SK-MEL-5 (cell line): ENCODE results near the gene CREB5. TPM values are rescaled to one million over a fixed set of nuclear protein-coding genes. Genes with fewer than 3 reads are reported as not detected.

ENCODE experiments used
- DNase-seq: peaks from one replicate; pipeline ENCODE4 v3.0.0-alpha.2; 2016; ENCODE audit warnings: low read depth, low spot score
- in situ Hi-C: cut with HindIII; loops from 2 replicates; pipeline ENCODE4 v1.10.0; 2016; ENCODE audit warnings: low sequenced_read_pairs, high pct_unique_total_duplicates, low pct_unique_long_range_greater_than_20kb
- total RNA-seq: library from RNA; depleted of rRNA; stranded (reverse); fragments of >200 nt; shearing (Covaris generic); gene quantifications from 2 replicates; pipeline ENCODE4 v1.2.3, GENCODE V29; 2014

CREB5 gene
- total RNA-seq, 1 experiment from 2014 or later: 19.4 TPM

- no peak for DNase-seq
- in situ Hi-C loops: no loop called here
These were observed 209.1 kb downstream of the CREB5 start for GRCh38 chr7:28621369-28621841.

- in situ Hi-C loops: no loop called here
- peak; percentile 32 for DNase-seq
These were observed 210.9 kb downstream of the CREB5 start for GRCh38 chr7:28623105-28623730.

GRCh38 chr7:28623863-28624262 is 211.5 kb downstream of the CREB5 start:
- DNase-seq: peak; percentile 66
- in situ Hi-C loops: no loop called here

- DNase-seq: no peak
- in situ Hi-C loops: no loop called here
These were observed 213.1 kb downstream of the CREB5 start for GRCh38 chr7:28625432-28625831.

GRCh38 chr7:28626221-28626620 is 213.9 kb downstream of the CREB5 start:
- in situ Hi-C loops: no loop called here

GRCh38 chr7:28626624-28627262 is 214.4 kb downstream of the CREB5 start:
- peak; percentile 86 for DNase-seq
- in situ Hi-C loops: no loop called here

More at GRCh38 chr7:28626221-28626620, 213.9 kb downstream of the CREB5 start:
- no peak for DNase-seq

GRCh38 chr7:28627263-28627653 is 214.9 kb downstream of the CREB5 start:
- in situ Hi-C loops: no loop called here
- DNase-seq: no peak

GRCh38 chr7:28627896-28628295 is 215.6 kb downstream of the CREB5 start:
- in situ Hi-C loops: no loop called here
- DNase-seq: no peak

- DNase-seq: no peak
- in situ Hi-C loops: no loop called here
These were observed 217.0 kb downstream of the CREB5 start for GRCh38 chr7:28629216-28629842.

GRCh38 chr7:28630350-28630749 is 218.0 kb downstream of the CREB5 start:
- in situ Hi-C loops: no loop called here
- no peak for DNase-seq

GRCh38 chr7:28631995-28632394 is 219.7 kb downstream of the CREB5 start:
- DNase-seq: no peak
- in situ Hi-C loops: no loop called here

- in situ Hi-C loops: no loop called here
- no peak for DNase-seq
These were observed 226.6 kb downstream of the CREB5 start for GRCh38 chr7:28638914-28639313.

- no peak for DNase-seq
- in situ Hi-C loops: no loop called here
These were observed 227.7 kb downstream of the CREB5 start for GRCh38 chr7:28640001-28640400.

GRCh38 chr7:28641752-28642545 is 229.6 kb downstream of the CREB5 start:
- in situ Hi-C loops: no loop called here
- no peak for DNase-seq

GRCh38 chr7:28643188-28643569 is 230.9 kb downstream of the CREB5 start:
- DNase-seq: no peak
- in situ Hi-C loops: no loop called here

GRCh38 chr7:28643584-28644340 is 231.4 kb downstream of the CREB5 start:
- in situ Hi-C loops: no loop called here

GRCh38 chr7:28645866-28646265 is 233.5 kb downstream of the CREB5 start:
- DNase-seq: no peak
- in situ Hi-C loops: no loop called here

More at GRCh38 chr7:28643584-28644340, 231.4 kb downstream of the CREB5 start:
- no peak for DNase-seq
